Lower leg skin (tissue), 3 donors: ENCODE measurements around the gene GRWD1.

ENCODE experiments used
- POLR2A ChIP-seq, 2 donors: fragments of 450-650 bp; IDR thresholded peaks; one replicate each; pipeline ENCODE4 v1.6.1; 2016 to 2017; ENCODE audit warnings: antibody characterized with exemption in 2 of 2, mild to moderate bottlenecking in 1 of 2, moderate library complexity in 1 of 2
- TF ChIP-seq, protein P1 (sequence below), 3 donors: fragments of 450-650 bp; IDR thresholded peaks; one replicate each; pipeline ENCODE4 v1.5.1; 2016; ENCODE audit warnings: antibody characterized with exemption in 3 of 3, mild to moderate bottlenecking in 3 of 3, moderate library complexity in 2 of 3

- TF ChIP-seq, protein P1, sequence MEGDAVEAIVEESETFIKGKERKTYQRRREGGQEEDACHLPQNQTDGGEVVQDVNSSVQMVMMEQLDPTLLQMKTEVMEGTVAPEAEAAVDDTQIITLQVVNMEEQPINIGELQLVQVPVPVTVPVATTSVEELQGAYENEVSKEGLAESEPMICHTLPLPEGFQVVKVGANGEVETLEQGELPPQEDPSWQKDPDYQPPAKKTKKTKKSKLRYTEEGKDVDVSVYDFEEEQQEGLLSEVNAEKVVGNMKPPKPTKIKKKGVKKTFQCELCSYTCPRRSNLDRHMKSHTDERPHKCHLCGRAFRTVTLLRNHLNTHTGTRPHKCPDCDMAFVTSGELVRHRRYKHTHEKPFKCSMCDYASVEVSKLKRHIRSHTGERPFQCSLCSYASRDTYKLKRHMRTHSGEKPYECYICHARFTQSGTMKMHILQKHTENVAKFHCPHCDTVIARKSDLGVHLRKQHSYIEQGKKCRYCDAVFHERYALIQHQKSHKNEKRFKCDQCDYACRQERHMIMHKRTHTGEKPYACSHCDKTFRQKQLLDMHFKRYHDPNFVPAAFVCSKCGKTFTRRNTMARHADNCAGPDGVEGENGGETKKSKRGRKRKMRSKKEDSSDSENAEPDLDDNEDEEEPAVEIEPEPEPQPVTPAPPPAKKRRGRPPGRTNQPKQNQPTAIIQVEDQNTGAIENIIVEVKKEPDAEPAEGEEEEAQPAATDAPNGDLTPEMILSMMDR (IDR thresholded peaks at IDR 0.05) = no peak
- TF ChIP-seq POLR2A (IDR thresholded peaks at IDR 0.05) = no peak
These were observed 53.0 kb downstream of the GRWD1 start for GRCh38 chr19:48498595-48499311.
